ENCODE data around the gene PPP1R13L. TPM values are rescaled to one million over a fixed set of nuclear protein-coding genes. Genes with fewer than 3 reads are reported as not detected.

The PPP1R13L gene
- total RNA-seq, 2 donors from 2014 or later, result 17.9 to 26.4 TPM

- H3K9ac ChIP-seq (ENCODE audit: extremely low read depth, low read length, poor library complexity, severe bottlenecking), result peak within 1 kb of the TSS; percentile 61
Observed at GRCh38 chr19:45423589-45424190, 18.8 kb upstream of the PPP1R13L start, which contains the start of gene ERCC1. Gene ERCC1 (minus strand): TSS chr19:45423917. CDS start chr19:45423374, 543 bp downstream.

GRCh38 chr19:45423033-45423588, 18.2 kb upstream of the PPP1R13L start:
- no peaks in the 10 kb centered on the region for H3K27me3 ChIP-seq (ENCODE audit: control insufficient read depth, insufficient read depth, low read length, poor library complexity, severe bottlenecking)
- no peaks in the 10 kb centered on the region for H3K27me3 Mint-ChIP-seq (ENCODE audit: insufficient read depth)
- H3K4me1 ChIP-seq (ENCODE audit: control insufficient read depth, insufficient read depth, low read length), result no peaks in the 10 kb centered on the region
- no peak for TF ChIP-seq CTCF (conservative IDR thresholded peaks at IDR 0.05)
- H3K36me3 ChIP-seq (ENCODE audit: control insufficient read depth, insufficient read depth, low read length), result peaks cover 1% of the 10 kb centered on the region
- 7 to 13% methylated on average over 8 to 20 of the region's 20 CpGs for WGBS, 2 experiments (ENCODE audit: insufficient coverage in 1 of 2, insufficient read length in 1 of 2)
- no peak for DNase-seq
- H3K9me3 Mint-ChIP-seq, result no peaks in the 10 kb centered on the region
- peaks cover 15% of the 10 kb centered on the region for H3K4me1 Mint-ChIP-seq
- peaks cover 20% of the 10 kb centered on the region for H3K36me3 Mint-ChIP-seq (ENCODE audit: low read depth)
- peak overlapping the region; percentile 82 for H3K4me3 ChIP-seq (ENCODE audit: low read length)
- H3K9ac ChIP-seq (ENCODE audit: extremely low read depth, low read length, poor library complexity, severe bottlenecking), result peak overlapping the region; percentile 61
- peak overlapping the region; percentile 95 for H3K27ac Mint-ChIP-seq
- no peaks in the 10 kb centered on the region for H3K9me3 ChIP-seq (ENCODE audit: control insufficient read depth, low read length)
- H3K4me3 Mint-ChIP-seq, result peak overlapping the region; percentile 76
- peak overlapping the region; percentile 6 for H3K27ac ChIP-seq (ENCODE audit: low read depth, low read length)

More at GRCh38 chr19:45423589-45424190, 18.8 kb upstream of the PPP1R13L start, which contains the start of gene ERCC1:
- DNase-seq, result peak; percentile 100
- Mint-ChIP-seq H3K9me3 (no peaks in the 10 kb centered on the region), H3K4me1 (peaks cover 15% of the 10 kb centered on the region), H3K4me3 (peak within 1 kb of the TSS; percentile 76), H3K27ac (peak within 1 kb of the TSS; percentile 95), H3K27me3 (ENCODE audit: insufficient read depth) (no peaks in the 10 kb centered on the region), H3K36me3 (ENCODE audit: low read depth) (peaks cover 18% of the 10 kb centered on the region)
- Histone ChIP-seq H3K4me3 (ENCODE audit: low read length) (peak within 1 kb of the TSS; percentile 82), H3K27me3 (ENCODE audit: control insufficient read depth, insufficient read depth, low read length, poor library complexity, severe bottlenecking) (no peaks in the 10 kb centered on the region), H3K4me1 (ENCODE audit: control insufficient read depth, insufficient read depth, low read length) (no peaks in the 10 kb centered on the region), H3K9me3 (ENCODE audit: control insufficient read depth, low read length) (no peaks in the 10 kb centered on the region), H3K27ac (ENCODE audit: low read depth, low read length) (peak within 1 kb of the TSS; percentile 89), H3K36me3 (ENCODE audit: control insufficient read depth, insufficient read depth, low read length) (no peaks in the 10 kb centered on the region)
- 0 to 1% methylated on average over 18 to 37 of the region's 37 CpGs for WGBS, 2 experiments (ENCODE audit: insufficient coverage in 1 of 2, insufficient read length in 1 of 2)
- no peak for TF ChIP-seq CTCF (conservative IDR thresholded peaks at IDR 0.05)

GRCh38 chr19:45421947-45422498, 17.2 kb upstream of the PPP1R13L start:
- Mint-ChIP-seq H3K4me1 (peaks cover 15% of the 10 kb centered on the region), H3K4me3 (peak overlapping the region; percentile 7), H3K9me3 (no peaks in the 10 kb centered on the region), H3K27ac (no peak overlapping the region), H3K36me3 (ENCODE audit: low read depth) (peaks cover 24% of the 10 kb centered on the region), H3K27me3 (ENCODE audit: insufficient read depth) (no peaks in the 10 kb centered on the region)
- no peaks in the 10 kb centered on the region for H3K9me3 ChIP-seq (ENCODE audit: control insufficient read depth, low read length)
- no peaks in the 10 kb centered on the region for H3K4me1 ChIP-seq (ENCODE audit: control insufficient read depth, insufficient read depth, low read length)
- H3K9ac ChIP-seq (ENCODE audit: extremely low read depth, low read length, poor library complexity, severe bottlenecking), result no peak overlapping the region
- no peak overlapping the region for H3K27ac ChIP-seq (ENCODE audit: low read depth, low read length)
- peaks cover 4% of the 10 kb centered on the region for H3K36me3 ChIP-seq (ENCODE audit: control insufficient read depth, insufficient read depth, low read length)
- no peaks in the 10 kb centered on the region for H3K27me3 ChIP-seq (ENCODE audit: control insufficient read depth, insufficient read depth, low read length, poor library complexity, severe bottlenecking)
- WGBS, 2 experiments (ENCODE audit: insufficient coverage in 1 of 2, insufficient read length in 1 of 2), result 95 to 98% methylated on average over 6 of the region's 6 CpGs
- DNase-seq, result peak; percentile 39
- TF ChIP-seq CTCF (conservative IDR thresholded peaks at IDR 0.05), result no peak
- no peak overlapping the region for H3K4me3 ChIP-seq (ENCODE audit: low read length)
